OCI-LY1 (cell line): ENCODE measurements around the gene OLFM1.

ENCODE experiments used
- H2AFZ ChIP-seq: fragments of 200-600 bp; sonication (generic), shearing (Covaris generic); 2 replicates; pipeline ENCODE4 v1.6.0; 2014; ENCODE audit warnings: antibody characterized with exemption, mild to moderate bottlenecking, low read length
- H3F3A ChIP-seq: fragments of 200-600 bp; sonication (generic), shearing (Covaris generic); 2 replicates; pipeline ENCODE4 v1.6.0; 2014; ENCODE audit warnings: mild to moderate bottlenecking, antibody characterized with exemption, low read length, moderate library complexity; ENCODE audit not compliant: insufficient read depth
- H3K27ac ChIP-seq: fragments of 200-600 bp; sonication (generic); 2 replicates; pipeline ENCODE4 v1.5.1; 2014; ENCODE audit warnings: low read length, mixed run types, mild to moderate bottlenecking, low read depth; ENCODE audit not compliant: poor library complexity, severe bottlenecking
- H3K27me3 ChIP-seq: fragments of 200-600 bp; sonication (generic); 2 replicates; pipeline ENCODE4 v1.6.0; 2014; ENCODE audit warnings: antibody characterized with exemption, mild to moderate bottlenecking, low read length, moderate library complexity; ENCODE audit not compliant: insufficient read depth
- H3K36me3 ChIP-seq: fragments of 200-600 bp; sonication (generic); 2 replicates; pipeline ENCODE4 v1.6.1; 2014; ENCODE audit warnings: mild to moderate bottlenecking, antibody characterized with exemption, low read length, moderate library complexity, mixed read lengths; ENCODE audit not compliant: insufficient read depth
- H3K4me1 ChIP-seq: fragments of 200-600 bp; sonication (generic); 2 replicates; pipeline ENCODE4 v1.5.1; 2014; ENCODE audit warnings: mild to moderate bottlenecking, low read length, moderate library complexity; ENCODE audit not compliant: insufficient read depth, severe bottlenecking
- H3K4me2 ChIP-seq: fragments of 200-600 bp; sonication (generic), shearing (Covaris generic); 2 replicates; pipeline ENCODE4 v1.6.1; 2014; ENCODE audit warnings: low read length
- H3K4me3 ChIP-seq: fragments of 200-600 bp; sonication (generic); 2 replicates; pipeline ENCODE4 v1.5.1; 2014; ENCODE audit warnings: low read length, low read depth, mild to moderate bottlenecking, mixed read lengths; ENCODE audit not compliant: poor library complexity, severe bottlenecking
- H3K79me2 ChIP-seq: fragments of 200-600 bp; shearing (Covaris generic); 2 replicates; pipeline ENCODE4 v1.6.1; 2016; ENCODE audit warnings: mixed run types, low read length, mixed read lengths; ENCODE audit not compliant: insufficient read depth
- H3K9ac ChIP-seq: fragments of 200-600 bp; sonication (generic), shearing (Covaris generic); 2 replicates; pipeline ENCODE4 v1.6.1; 2014; ENCODE audit warnings: mild to moderate bottlenecking, low read length, mixed read lengths
- H3K9me2 ChIP-seq: fragments of 200-600 bp; sonication (generic), shearing (Covaris generic); 2 replicates; pipeline ENCODE4 v1.6.1; 2014; ENCODE audit warnings: low read depth, mild to moderate bottlenecking, low read length, mixed read lengths
- H3K9me3 ChIP-seq: fragments of 200-600 bp; shearing (Covaris generic); 2 replicates; pipeline ENCODE4 v1.6.1; 2014; ENCODE audit warnings: low read length, mixed read lengths
- H4K20me1 ChIP-seq: fragments of 200-600 bp; sonication (generic), shearing (Covaris generic); 2 replicates; pipeline ENCODE4 v1.6.0; 2016; ENCODE audit warnings: mild to moderate bottlenecking, low read length; ENCODE audit not compliant: insufficient read depth
- CTCF ChIP-seq: fragments of 200-600 bp; sonication (generic), shearing (Covaris generic); IDR thresholded peaks from 2 replicates; pipeline ENCODE4 v1.5.1; 2017; ENCODE audit warnings: mild to moderate bottlenecking, antibody characterized with exemption, low read length, moderate library complexity, mixed read lengths
- EZH2 ChIP-seq: fragments of 200-600 bp; sonication (generic), shearing (Covaris generic); IDR thresholded peaks from 2 replicates; pipeline ENCODE4 v1.8.0; 2017; ENCODE audit warnings: borderline replicate concordance, mixed run types, mild to moderate bottlenecking, antibody characterized with exemption, low read length, moderate library complexity, mixed read lengths

Gene OLFM1

GRCh38 chr9:135136991-135137832 lies 49.7 kb downstream of the OLFM1 start:
- H3K4me2 ChIP-seq, result no peak overlapping the region
- H3K27me3 ChIP-seq, result 0 out of 2 replicates have a peak, but pooled peaks cover 4% of the 10 kb centered on the region
- no peaks in the 10 kb centered on the region for H3K79me2 ChIP-seq
- H3K9me3 ChIP-seq, result no peaks in the 10 kb centered on the region
- H3K4me1 ChIP-seq, result no peaks in the 10 kb centered on the region
- H3K4me3 ChIP-seq, result no peak overlapping the region
- no peaks in the 10 kb centered on the region for H3K36me3 ChIP-seq
- H2AFZ ChIP-seq, result no peak overlapping the region
- no peak overlapping the region for H3K27ac ChIP-seq
- TF ChIP-seq CTCF (no peak), EZH2 (no peak)
- no peaks in the 10 kb centered on the region for H3F3A ChIP-seq
- no peaks in the 10 kb centered on the region for H3K9me2 ChIP-seq
- no peaks in the 10 kb centered on the region for H4K20me1 ChIP-seq
- H3K9ac ChIP-seq, result no peak overlapping the region

GRCh38 chr9:135138078-135138855 lies 50.8 kb downstream of the OLFM1 start:
- H3K36me3 ChIP-seq, result no peaks in the 10 kb centered on the region
- H2AFZ ChIP-seq, result no peak overlapping the region
- H3K4me3 ChIP-seq, result no peak overlapping the region
- no peak overlapping the region for H3K4me2 ChIP-seq
- no peak overlapping the region for H3K9ac ChIP-seq
- no peaks in the 10 kb centered on the region for H3F3A ChIP-seq
- H3K4me1 ChIP-seq, result no peaks in the 10 kb centered on the region
- H3K27ac ChIP-seq, result no peak overlapping the region
- no peaks in the 10 kb centered on the region for H3K79me2 ChIP-seq
- no peaks in the 10 kb centered on the region for H4K20me1 ChIP-seq
- TF ChIP-seq EZH2 (no peak), CTCF (no peak)
- 0 out of 2 replicates have a peak, but pooled peaks cover 4% of the 10 kb centered on the region for H3K27me3 ChIP-seq
- no peaks in the 10 kb centered on the region for H3K9me3 ChIP-seq
- H3K9me2 ChIP-seq, result no peaks in the 10 kb centered on the region

- no peaks in the 10 kb centered on the region for H3K9me2 ChIP-seq
- H3F3A ChIP-seq, result no peaks in the 10 kb centered on the region
- H2AFZ ChIP-seq, result no peak overlapping the region
- H3K4me1 ChIP-seq, result no peaks in the 10 kb centered on the region
- no peak for TF ChIP-seq EZH2
- TF ChIP-seq CTCF, result no peak
- H4K20me1 ChIP-seq, result no peaks in the 10 kb centered on the region
- H3K79me2 ChIP-seq, result no peaks in the 10 kb centered on the region
- H3K9me3 ChIP-seq, result no peaks in the 10 kb centered on the region
- no peak overlapping the region for H3K27ac ChIP-seq
- 0 out of 2 replicates have a peak, but pooled peaks cover 4% of the 10 kb centered on the region for H3K27me3 ChIP-seq
- no peaks in the 10 kb centered on the region for H3K36me3 ChIP-seq
- H3K4me2 ChIP-seq, result no peak overlapping the region
- H3K4me3 ChIP-seq, result no peak overlapping the region
- no peak overlapping the region for H3K9ac ChIP-seq
These were observed 52.0 kb downstream of the OLFM1 start for GRCh38 chr9:135139366-135139959.
